Skin of body (tissue), 2 donors: ENCODE results near the gene POLR3H. TPM values are rescaled to one million over a fixed set of nuclear protein-coding genes. Genes with fewer than 3 reads are reported as not detected.
"Not testable (repeated sequence)": the region's sequence is repeated elsewhere in the genome, so short reads cannot be mapped to it uniquely, and the experiment has no call there.

ENCODE experiments used
- DNase-seq: peaks from one replicate; lab custom pipeline; 2025; lab: John Stamatoyannopoulos, UW
- total RNA-seq: library from RNA; depleted of rRNA; stranded (reverse); fragments of >200 nt; gene quantifications from one replicate; pipeline ENCODE4 v1.2.3, GENCODE V29; 2014

POLR3H gene
- 7.8 TPM for total RNA-seq

GRCh38 chr22:41543854-41544670, at the start of gene POLR3H:
POLR3H (minus strand) TSS chr22:41544470; CDS start chr22:41544101, 369 bp downstream.
- peak; percentile 96 for DNase-seq

GRCh38 chr22:41593336-41593960, 49.2 kb upstream of the POLR3H start:
- not testable (repeated sequence) for DNase-seq

GRCh38 chr22:41589391-41590241, 45.3 kb upstream of the POLR3H start, which contains the start of gene PMM1:
PMM1 (minus strand) TSS chr22:41589840; CDS start chr22:41589805, 35 bp downstream.
- DNase-seq, result peak; percentile 99

- DNase-seq, result no peak
Measured at GRCh38 chr22:41587347-41587723, 43.1 kb upstream of the POLR3H start.

GRCh38 chr22:41585898-41586297, 41.6 kb upstream of the POLR3H start:
- DNase-seq, result no peak

- no peak for DNase-seq
Measured at GRCh38 chr22:41584881-41585280, 40.6 kb upstream of the POLR3H start.

GRCh38 chr22:41582694-41583093, 38.4 kb upstream of the POLR3H start:
- no peak for DNase-seq

GRCh38 chr22:41579997-41580355, 35.7 kb upstream of the POLR3H start:
- DNase-seq, result no peak

GRCh38 chr22:41579297-41579996, 35.2 kb upstream of the POLR3H start:
- DNase-seq, result no peak

GRCh38 chr22:41578818-41579217, 34.5 kb upstream of the POLR3H start:
- no peak for DNase-seq

GRCh38 chr22:41578114-41578513, 33.8 kb upstream of the POLR3H start:
- DNase-seq, result no peak

GRCh38 chr22:41576877-41577276, 32.6 kb upstream of the POLR3H start:
- no peak for DNase-seq

GRCh38 chr22:41575533-41575932, 31.3 kb upstream of the POLR3H start:
- DNase-seq, result no peak

- DNase-seq, result no peak
Measured at GRCh38 chr22:41574847-41575381, 30.6 kb upstream of the POLR3H start.

- no peak for DNase-seq
Measured at GRCh38 chr22:41573677-41574076, 29.4 kb upstream of the POLR3H start.

- DNase-seq, result not testable (repeated sequence)
Measured at GRCh38 chr22:41572305-41572704, 28.0 kb upstream of the POLR3H start.

GRCh38 chr22:41571786-41572185, 27.5 kb upstream of the POLR3H start:
- DNase-seq, result no peak

GRCh38 chr22:41570221-41570620, 26.0 kb upstream of the POLR3H start:
- DNase-seq, result no peak

GRCh38 chr22:41568811-41569210, 24.5 kb upstream of the POLR3H start:
- DNase-seq, result no peak

- DNase-seq, result no peak
Measured at GRCh38 chr22:41567512-41567768, 23.2 kb upstream of the POLR3H start.

GRCh38 chr22:41565403-41566054, 21.3 kb upstream of the POLR3H start:
- DNase-seq, result no peak
